HG03064 (cell line): ENCODE measurements around the gene ATPAF2.
A peak's percentile ranks its signal among the peaks of the same experiment; 100 is the strongest.

ENCODE experiments used
- ATAC-seq: cut with Tn5 transposase; IDR thresholded peaks from one replicate; pipeline ENCODE4 v1.9.1; 2021; ENCODE audit warnings: low read depth; ENCODE audit not compliant: unreplicated experiment

Gene ATPAF2

GRCh38 chr17:18040261-18040858, 1.4 kb upstream of the ATPAF2 start:
- no peak for ATAC-seq

GRCh38 chr17:18039535-18040260, 730 bp upstream of the ATPAF2 start:
- peak; percentile 26 for ATAC-seq

GRCh38 chr17:18038149-18038850, 668 bp downstream of the ATPAF2 start:
- ATAC-seq = no peak

- no peak for ATAC-seq
Observed at GRCh38 chr17:18037486-18037885, 1.5 kb downstream of the ATPAF2 start.

DNA sequence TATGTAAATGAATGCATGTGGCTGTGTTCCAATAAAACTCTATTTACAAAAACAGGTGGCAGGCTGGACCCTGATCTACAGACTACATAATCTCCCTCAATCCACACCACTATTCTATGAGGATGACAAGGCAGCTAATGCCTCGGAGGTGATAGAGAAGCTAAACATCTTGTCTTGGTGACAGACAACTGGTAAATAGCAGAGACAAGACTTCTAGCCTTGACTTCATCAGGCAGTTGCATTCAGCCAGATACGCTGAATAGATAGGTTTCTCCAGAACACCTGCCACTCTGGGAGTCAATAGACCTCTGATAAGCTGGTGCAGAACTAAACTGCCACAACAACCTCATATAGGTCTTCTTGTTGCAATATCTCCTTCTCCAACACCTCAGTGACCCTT, 3.3 kb downstream of the ATPAF2 start:
- ATAC-seq = no peak

- no peak for ATAC-seq
Observed at GRCh38 chr17:18033442-18034099, 5.4 kb downstream of the ATPAF2 start.

DNA sequence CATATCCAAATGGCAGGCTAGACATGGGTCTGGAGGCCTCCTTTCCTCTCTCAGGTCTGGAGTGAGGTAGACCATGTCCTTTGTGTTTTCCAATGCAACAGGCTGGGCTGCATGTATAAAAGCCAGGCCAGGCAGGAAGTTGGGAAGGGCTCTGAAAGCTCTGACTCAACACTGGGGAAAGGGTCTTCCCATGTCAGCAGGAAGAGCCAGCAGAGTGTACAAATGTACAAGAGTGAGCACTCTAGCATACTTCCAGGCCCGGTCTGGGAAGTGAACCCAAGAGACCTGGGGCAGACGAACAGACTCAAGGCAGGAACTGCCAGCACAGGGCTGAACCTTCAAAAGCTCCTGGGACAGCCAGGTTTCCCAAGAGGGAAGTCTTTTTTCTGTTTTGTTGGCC, 7.0 kb downstream of the ATPAF2 start:
- no peak for ATAC-seq

DNA sequence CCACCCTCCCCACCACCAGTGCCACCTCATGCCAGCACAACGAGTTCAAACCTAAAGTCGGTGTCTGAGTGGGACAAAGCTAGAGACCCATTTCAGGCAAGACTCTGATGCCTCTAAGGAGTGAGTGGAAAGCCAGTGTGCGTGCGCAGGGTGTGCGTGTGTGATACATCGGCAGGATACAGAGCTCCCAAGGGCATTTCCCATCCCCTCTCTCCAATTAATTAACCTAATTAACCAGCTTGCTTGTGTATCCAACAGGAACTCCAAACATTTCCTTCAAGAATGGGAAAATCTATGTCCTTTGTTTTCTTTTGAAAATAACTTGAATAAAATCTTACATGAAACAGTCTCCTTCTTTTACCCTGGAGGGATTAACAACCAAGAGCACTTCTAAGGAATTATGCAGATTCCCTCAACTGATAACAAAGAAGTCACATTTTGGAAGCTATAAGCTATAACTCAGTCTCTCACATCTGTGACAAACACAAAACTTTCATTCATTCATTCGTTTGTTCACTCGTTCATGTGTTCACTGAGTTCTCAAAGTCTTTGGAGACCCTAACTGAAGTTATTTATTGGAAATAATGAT, 9.9 kb downstream of the ATPAF2 start:
- ATAC-seq = no peak

DNA sequence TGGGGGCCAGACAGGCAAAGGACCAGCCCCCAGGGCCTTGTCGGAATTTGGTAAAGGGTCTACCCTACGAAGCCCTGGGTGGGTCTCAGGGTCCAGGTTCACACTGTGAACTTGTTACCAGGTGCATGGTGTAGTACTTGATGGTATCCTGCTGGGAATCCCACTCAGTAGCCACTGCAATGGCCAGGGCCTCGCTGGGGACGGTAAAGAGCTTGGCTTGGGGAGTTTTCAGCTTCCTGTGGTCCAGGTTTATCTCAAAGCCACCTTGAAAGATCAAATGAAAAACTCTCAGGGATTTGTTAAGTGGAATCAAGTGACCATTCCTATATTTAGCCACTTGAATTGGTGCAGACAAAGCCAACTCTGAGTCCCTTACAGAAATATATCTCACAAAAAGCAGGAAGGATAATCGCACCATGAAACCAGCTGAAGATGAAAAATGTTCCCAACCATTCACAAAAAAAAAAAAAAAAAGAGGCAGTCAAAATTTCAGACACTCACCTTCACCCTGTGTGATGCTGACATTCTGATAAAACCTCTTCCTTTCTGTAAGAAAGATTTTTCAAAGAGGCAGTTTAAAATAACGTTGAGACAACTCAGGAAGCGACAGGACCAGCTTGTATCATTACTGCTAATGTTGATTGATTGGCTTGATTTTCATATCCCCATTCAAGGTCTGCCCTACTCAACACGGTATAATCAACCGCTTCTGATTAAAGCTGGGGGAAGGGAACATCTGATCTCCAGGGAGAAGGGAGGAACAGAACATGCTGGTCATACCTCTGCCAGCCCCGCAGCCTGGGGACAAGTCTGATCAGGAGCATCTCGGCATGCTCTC, 10.6 kb downstream of the ATPAF2 start:
- no peak for ATAC-seq

DNA sequence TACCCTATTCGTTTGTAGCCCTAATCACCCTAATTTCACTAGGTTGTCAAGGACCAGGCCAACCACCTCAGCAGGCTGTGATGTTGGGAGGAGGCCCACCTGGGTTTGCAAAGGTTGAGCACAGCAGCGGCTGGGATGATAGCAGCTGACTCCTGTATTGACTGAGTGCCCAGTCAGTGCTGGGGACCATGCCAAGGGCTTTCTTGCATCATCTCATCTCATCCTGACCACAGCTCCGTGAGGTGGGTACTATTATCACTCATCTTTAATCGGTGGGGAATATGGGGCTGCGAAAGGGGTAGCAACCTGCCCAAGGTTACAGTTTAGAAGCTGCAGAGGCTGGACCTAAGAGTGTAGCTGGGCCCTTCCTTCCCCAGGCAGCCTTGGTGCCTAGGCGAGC, 11.7 kb downstream of the ATPAF2 start:
- no peak for ATAC-seq

DNA sequence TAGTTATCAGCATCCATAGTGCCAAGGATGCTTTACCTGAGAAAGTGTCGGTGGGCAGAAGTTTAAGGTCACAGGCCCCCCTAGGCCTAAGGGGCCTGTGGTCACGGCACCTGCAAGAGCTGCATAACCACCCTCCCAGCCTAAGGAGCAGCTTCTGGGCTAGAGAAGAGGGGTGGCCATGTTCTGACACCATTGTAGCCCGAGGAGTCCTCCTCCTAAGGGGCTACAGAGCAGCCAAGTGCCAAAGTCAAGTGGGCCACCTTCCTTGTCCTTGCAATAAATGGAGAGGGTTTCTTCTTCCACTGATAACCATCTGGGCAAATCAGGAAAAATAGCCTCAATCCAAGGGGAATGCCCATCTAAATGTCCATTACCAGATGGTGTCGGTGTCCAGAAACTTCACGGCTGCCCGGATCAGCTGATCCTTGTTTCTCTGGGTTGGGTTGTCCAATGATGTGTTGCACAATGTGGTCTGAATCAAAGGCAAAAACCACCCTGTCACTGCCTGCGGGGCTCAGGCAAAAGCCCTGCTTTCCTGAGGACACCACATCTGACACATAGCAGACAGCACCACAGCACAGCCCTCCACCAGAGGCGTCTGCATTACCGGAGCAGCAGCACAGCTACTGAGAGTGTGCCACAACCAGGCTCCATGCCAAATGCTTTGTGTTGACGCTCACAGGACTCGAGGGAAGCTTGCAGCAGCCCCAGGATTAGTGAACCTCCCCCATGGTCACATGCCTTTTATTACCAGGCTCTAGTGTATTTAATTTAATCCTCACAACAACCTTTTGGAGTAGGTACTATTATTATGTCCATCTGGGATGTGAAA, 12.8 kb downstream of the ATPAF2 start:
- ATAC-seq = no peak

- no peak for ATAC-seq
Observed at GRCh38 chr17:18025241-18025944, 13.6 kb downstream of the ATPAF2 start.

DNA sequence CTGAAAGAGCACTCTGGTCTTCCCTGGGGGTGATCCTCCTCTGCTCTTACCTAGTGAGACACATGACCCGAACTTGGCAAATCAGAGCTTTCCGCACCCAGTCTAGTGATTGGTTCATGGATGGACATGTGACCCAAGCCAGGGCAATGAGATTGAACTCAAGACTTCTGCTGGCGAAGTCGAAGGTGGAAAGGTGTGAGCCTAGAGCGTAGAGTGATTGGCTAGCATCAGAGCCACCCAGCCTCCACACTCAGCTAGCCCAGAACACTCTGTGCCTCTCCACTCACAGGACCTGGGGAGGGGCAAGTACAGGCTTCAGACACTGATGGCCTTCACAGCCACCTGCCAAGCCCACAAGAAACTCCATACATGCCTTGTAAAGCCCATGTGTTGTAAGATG, 17.6 kb downstream of the ATPAF2 start:
- ATAC-seq = no peak

- no peak for ATAC-seq
Observed at GRCh38 chr17:18020971-18021370, 18.0 kb downstream of the ATPAF2 start.

DNA sequence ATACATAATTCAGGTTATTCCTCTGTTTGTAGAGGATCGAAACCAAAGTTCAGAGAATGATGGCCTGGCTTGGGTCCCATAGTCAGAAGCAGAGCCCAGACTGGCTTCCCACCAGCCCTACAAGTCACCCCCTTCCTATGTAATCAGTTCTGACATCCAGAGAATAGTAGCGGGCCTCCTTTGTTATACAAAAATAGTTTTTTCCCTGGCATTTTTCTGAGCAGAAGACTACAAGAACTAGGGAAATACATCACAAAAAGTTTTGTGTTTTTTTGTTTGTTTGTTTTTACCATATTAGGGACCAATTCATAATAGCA, 19.2 kb downstream of the ATPAF2 start:
- ATAC-seq = no peak

DNA sequence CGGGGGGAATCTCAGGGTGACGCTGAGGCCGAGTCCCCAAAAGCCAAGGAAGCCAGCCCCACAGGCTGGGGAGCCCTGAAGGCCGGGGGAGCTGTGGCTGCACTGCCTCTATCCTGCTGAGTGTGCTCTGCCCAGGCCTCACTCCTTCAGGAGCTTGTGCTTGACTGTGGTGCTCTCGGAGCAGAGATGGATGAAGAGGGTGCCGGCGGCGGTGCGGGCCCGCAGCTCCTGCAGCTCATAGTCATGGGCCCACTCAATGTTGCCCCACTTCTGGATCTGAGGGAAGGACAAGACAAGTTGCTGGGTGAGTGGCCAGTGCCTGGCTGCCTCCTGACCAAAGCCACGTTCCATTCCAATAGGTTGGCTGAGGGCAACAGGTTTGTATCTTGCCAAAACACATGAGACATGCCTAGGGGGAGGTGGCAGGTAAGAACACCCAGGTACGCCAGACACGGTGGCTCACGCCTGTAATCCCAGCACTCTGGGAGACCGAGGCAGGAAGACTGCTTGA, 20.5 kb downstream of the ATPAF2 start:
- no peak for ATAC-seq

GRCh38 chr17:18017958-18018357, 21.0 kb downstream of the ATPAF2 start:
- no peak for ATAC-seq

- ATAC-seq = no peak
Observed at GRCh38 chr17:18016426-18016825, 22.5 kb downstream of the ATPAF2 start.

DNA sequence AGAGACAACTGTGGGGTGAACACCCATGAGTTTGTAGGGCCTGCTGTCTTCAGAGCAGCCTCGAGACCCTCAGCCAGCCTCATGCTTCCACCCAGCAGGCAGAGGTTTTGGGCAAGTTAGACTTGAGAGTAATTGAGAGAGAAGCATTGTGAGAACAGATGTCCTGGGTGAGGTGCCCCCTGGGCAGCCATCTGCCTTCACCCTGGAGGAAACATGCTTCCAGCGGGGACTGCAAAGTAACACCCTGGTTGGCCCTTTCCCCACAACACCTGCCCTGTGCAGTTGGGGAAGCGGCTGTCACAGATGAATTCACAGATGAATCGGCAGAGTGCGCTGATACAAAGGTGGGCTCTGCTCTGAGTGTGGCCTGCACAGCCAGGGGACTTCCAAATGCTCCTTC, 23.4 kb downstream of the ATPAF2 start:
- ATAC-seq = no peak
